ENCODE data around the gene MMP15.
"Not testable (repeated sequence)": the region's sequence is repeated elsewhere in the genome, so short reads cannot be mapped to it uniquely, and the experiment has no call there.

MMP15 gene

DNA sequence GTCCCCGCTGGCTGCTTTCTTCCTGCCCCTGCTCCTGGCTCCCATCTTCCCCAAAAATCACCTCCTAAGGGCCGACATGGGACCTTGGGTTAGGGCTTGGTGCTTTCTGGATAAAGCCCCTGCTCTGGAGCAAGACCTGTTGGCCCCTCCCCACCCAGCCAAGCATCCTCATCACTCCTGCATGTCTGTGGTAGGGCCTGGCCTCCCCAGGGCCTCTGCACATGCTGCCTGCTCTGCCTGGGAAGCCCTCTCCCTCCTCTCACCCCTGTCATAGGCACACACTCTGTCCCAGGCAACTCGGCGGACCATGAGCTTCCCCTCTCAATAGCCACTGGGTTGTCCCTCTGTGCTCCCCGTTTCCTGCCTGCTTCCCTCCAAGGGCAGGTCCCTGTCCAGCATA is 68.5 kb downstream of the MMP15 start:
- DNase-seq = no peak

GRCh38 chr16:58094791-58095574 is 69.4 kb downstream of the MMP15 start:
- DNase-seq = no peak

GRCh38 chr16:58095575-58095960 is 70.0 kb downstream of the MMP15 start:
- not testable (repeated sequence) for DNase-seq

DNA sequence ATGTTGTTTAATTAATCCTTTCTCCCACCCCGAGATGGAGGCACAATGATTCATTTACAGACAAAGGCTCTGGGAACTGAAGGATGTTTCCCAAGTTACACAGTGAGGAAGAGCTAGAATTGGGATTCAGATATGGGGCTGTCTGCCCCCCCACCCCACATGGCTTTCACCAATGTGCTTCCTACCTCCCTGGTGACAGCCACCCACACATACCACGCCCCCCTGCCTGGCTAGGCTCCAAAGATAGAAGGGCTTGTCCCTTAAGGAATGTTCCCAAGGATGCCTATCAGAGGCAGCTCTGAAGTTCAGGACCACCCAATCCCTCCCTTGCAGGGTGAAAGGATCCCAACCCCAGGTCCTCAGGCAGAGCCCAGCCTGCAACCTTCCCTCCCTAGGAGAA is 70.7 kb downstream of the MMP15 start:
- no peak for DNase-seq
